A549 treated with AZD9567 at 1 μM for 4 hours (cell line): ENCODE data around the gene RNF2. TPM values are rescaled to one million over a fixed set of nuclear protein-coding genes. Genes with fewer than 3 reads are reported as not detected.

Experiments
- total RNA-seq: library from RNA; stranded (reverse); fragments of 200-300 nt; extraction: Qiagen RNA extraction; gene quantifications from 5 replicates; pipeline ENCODE4 v1.2.3, GENCODE V29; 2022; ENCODE audit not compliant: insufficient read depth

The RNF2 gene
- total RNA-seq: 15.3 to 26.1 TPM (median 16.1 TPM) in 5 replicates

DNA sequence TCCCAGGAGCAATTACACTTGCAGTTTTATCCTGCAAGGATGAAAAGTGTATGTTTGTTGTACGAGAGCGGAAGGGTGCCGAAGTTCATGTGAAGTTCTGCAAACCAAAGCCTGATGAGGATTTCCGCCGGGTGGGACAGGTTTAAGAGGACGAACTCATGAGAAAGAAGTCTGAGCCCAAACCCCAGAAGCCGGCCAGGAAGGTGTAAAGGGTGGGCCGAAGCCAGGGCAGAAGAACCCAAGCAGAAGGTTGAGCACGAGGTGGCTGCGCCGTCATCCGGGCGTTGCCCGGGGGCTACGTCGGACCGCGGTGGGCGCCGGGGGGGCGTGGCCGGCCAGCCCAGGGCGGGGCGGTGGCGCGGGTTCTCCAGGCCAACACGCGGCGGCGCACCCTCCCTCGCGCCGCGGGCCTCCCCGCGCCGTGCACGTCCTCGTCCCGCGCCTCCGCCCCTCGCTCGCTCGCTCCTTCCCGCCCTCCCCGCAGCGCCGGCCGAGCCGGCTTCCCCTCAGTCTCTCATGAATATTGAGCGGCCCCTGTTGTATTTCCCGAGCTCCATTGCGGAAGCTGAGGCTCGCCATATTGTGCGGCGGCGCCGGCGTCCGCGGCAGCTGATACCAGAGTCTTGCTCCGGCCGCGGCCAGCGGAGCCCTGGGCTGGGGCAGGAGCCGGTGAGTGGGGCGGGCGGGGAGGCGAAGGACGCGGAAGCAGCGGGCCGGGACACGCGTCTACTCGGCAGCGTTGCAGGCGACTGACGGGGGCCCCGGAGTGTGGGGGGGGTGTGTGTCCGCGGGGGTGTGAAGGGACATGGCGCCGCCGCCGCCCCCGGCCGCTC, at the start of gene RNF2:
RNF2 (plus strand) TSS at position 578 of the 833 bp plus-strand sequence. CDS start 41,996 bp downstream, outside the sequence.

Other genes starting within 250 kb of the RNF2 start
- gene NIBAN1, start 71.0 kb upstream of the RNF2 start, total RNA-seq: 0.78 to 2.2 TPM (median 0.87 TPM) in 5 replicates
- gene TRMT1L, start 111.4 kb downstream of the RNF2 start, total RNA-seq: 11.5 to 21.1 TPM (median 11.9 TPM) in 5 replicates
- gene SWT1, start 111.6 kb downstream of the RNF2 start, total RNA-seq: 1.2 to 2.0 TPM (median 1.4 TPM) in 5 replicates